ENCODE results near the gene KCNF1. TPM values are rescaled to one million over a fixed set of nuclear protein-coding genes. Genes with fewer than 3 reads are reported as not detected.
A peak's percentile ranks its signal among the peaks of the same experiment; 100 is the strongest.

KCNF1 gene
- total and polyA plus RNA-seq, 11 donors = 0.20 to 0.36 (median 0.23) TPM; not detected in 5

- H3K27ac ChIP-seq = peak overlapping the region in 2 of 12 donors; percentile 33 to 55
- ATAC-seq (no peak), DNase-seq (no peak)
- peaks cover 0 to 6% (median 0%) of the 10 kb centered on the region in 9 donors for H3K36me3 ChIP-seq
- TF ChIP-seq POLR2A (IDR thresholded peaks at IDR 0.05) = no peak
- no peak for TF ChIP-seq CTCF (IDR thresholded peaks at IDR 0.05)
- no peaks in the 10 kb centered on the region for H3K27me3 ChIP-seq
- H3K4me1 ChIP-seq = peaks cover 0 to 49% (median 23%) of the 10 kb centered on the region in 12 donors
- H3K9me3 ChIP-seq = peaks cover 0 to 12% (median 0%) of the 10 kb centered on the region in 12 donors
- H3K4me3 ChIP-seq = no peak overlapping the region
- 53 to 61% (median 56%) methylated on average over 3 of the region's 3 CpGs for WGBS, 4 donors
- intact Hi-C loops (cut with DNase I) = loop anchor here in 1 of 10 donors (5.0 kb wide), 1 partner anchor 39 kb away; no protein-coding TSS in a partner anchor
These were observed 35.3 kb upstream of the KCNF1 start for GRCh38 chr2:10876394-10876793.

- H3K4me1 ChIP-seq = peaks cover 0 to 49% (median 23%) of the 10 kb centered on the region in 12 donors
- WGBS, 4 donors = 73 to 97% (median 90%) methylated on average over 2 of the region's 2 CpGs
- H3K4me3 ChIP-seq = no peak overlapping the region
- DNase-seq = no peak
- no peaks in the 10 kb centered on the region for H3K27me3 ChIP-seq
- H3K36me3 ChIP-seq = peaks cover 0 to 6% (median 0%) of the 10 kb centered on the region in 9 donors
- no peak for ATAC-seq
- H3K9me3 ChIP-seq = peaks cover 0 to 9% (median 0%) of the 10 kb centered on the region in 12 donors
- peak overlapping the region in 6 of 12 donors; percentile 26 to 55 (median 35) for H3K27ac ChIP-seq
- no peak for TF ChIP-seq POLR2A (IDR thresholded peaks at IDR 0.05)
- no peak for TF ChIP-seq CTCF (IDR thresholded peaks at IDR 0.05)
- intact Hi-C loops (cut with DNase I) = loop anchor here in 1 of 10 donors (5.0 kb wide), 1 partner anchor 40 kb away; no protein-coding TSS in a partner anchor
These were observed 34.8 kb upstream of the KCNF1 start for GRCh38 chr2:10876963-10877362.

- peak overlapping the region in 5 of 12 donors; percentile 26 to 55 (median 33) for H3K27ac ChIP-seq
These were observed 34.1 kb upstream of the KCNF1 start for GRCh38 chr2:10877651-10878111.

More at GRCh38 chr2:10877651-10878111, 34.1 kb upstream of the KCNF1 start:
- peak in 1 of 4 donors; percentile 29 for ATAC-seq
- Histone ChIP-seq H3K9me3 (peaks cover 0 to 2% (median 0%) of the 10 kb centered on the region in 12 donors), H3K36me3 (peaks cover 0 to 6% (median 0%) of the 10 kb centered on the region in 9 donors), H3K4me1 (peaks cover 0 to 46% (median 23%) of the 10 kb centered on the region in 12 donors), H3K4me3 (no peak overlapping the region), H3K27me3 (no peaks in the 10 kb centered on the region)
- 43 to 47% (median 43%) methylated on average over 10 to 11 of the region's 11 CpGs for WGBS, 4 donors
- TF ChIP-seq POLR2A (IDR thresholded peaks at IDR 0.05) (no peak), CTCF (IDR thresholded peaks at IDR 0.05) (no peak)
- intact Hi-C loops (cut with DNase I) = loop anchor here in 1 of 10 donors (5.0 kb wide), 1 partner anchor 40 kb away; no protein-coding TSS in a partner anchor
- no peak for DNase-seq
